Pericardium fibroblast (primary cell): ENCODE results near the gene LRRC10. TPM values are rescaled to one million over a fixed set of nuclear protein-coding genes. Genes with fewer than 3 reads are reported as not detected.

Experiments used
- total RNA-seq: library from RNA; depleted of rRNA; stranded (reverse); fragments of >200 nt; gene quantifications from 2 replicates; pipeline ENCODE4 v1.2.3, GENCODE V29; 2015

LRRC10 gene
- total RNA-seq, result not detected in 2 replicates

GRCh38 chr12:69610729-69611128 lies at the start of gene LRRC10:
Gene LRRC10 (minus strand): TSS chr12:69610907. CDS start chr12:69610838, 69 bp downstream.

GRCh38 chr12:69585189-69586062 lies 25.3 kb downstream of the LRRC10 start, which contains the start of gene CCT2:
Gene CCT2 (plus strand): TSS chr12:69585459. CDS start chr12:69585522, 63 bp downstream.

Other genes starting within 250 kb of the LRRC10 start
- 29.3 and 51.8 TPM in 2 replicates for gene FRS2, start 140.5 kb downstream of the LRRC10 start, total RNA-seq
- gene CCT2, start 25.4 kb downstream of the LRRC10 start, total RNA-seq, result 88.0 and 110 TPM in 2 replicates
- 0.09 TPM in 1 of 2 replicates, not detected in the other for gene BEST3, start 88.4 kb upstream of the LRRC10 start, total RNA-seq
- gene RAB3IP, start 128.0 kb upstream of the LRRC10 start, total RNA-seq, result 1.3 and 3.6 TPM in 2 replicates
- not detected in 2 replicates for gene MYRFL, start 214.3 kb upstream of the LRRC10 start, total RNA-seq